K562 (cell line): ENCODE data around the gene ACKR2. TPM values are rescaled to one million over a fixed set of nuclear protein-coding genes. Genes with fewer than 3 reads are reported as not detected.

ENCODE experiments used
- CREB1 ChIP-seq, 2 experiments: sonication (generic) in 1 of 2; formaldehyde crosslinking in 1 of 2; IDR thresholded peaks; 2 replicates each; pipeline versions ENCODE4 v1.6.1 to v1.8.0; 2012 to 2022; ENCODE audit warnings: inconsistent platforms in 1 of 2, mild to moderate bottlenecking in 1 of 2, missing genetic modification reagents in 1 of 2, moderate library complexity in 1 of 2
- LARP7 ChIP-seq: fragments of 450-650 bp; IDR thresholded peaks from 2 replicates; pipeline ENCODE4 v1.6.1; 2016
- PTRF ChIP-seq: fragments of 450-650 bp; IDR thresholded peaks from 2 replicates; pipeline ENCODE4 v1.6.1; 2016; ENCODE audit warnings: mild to moderate bottlenecking, missing genetic modification characterization, missing compliant biosample characterization
- SPI1 ChIP-seq: IDR thresholded peaks from 2 replicates; pipeline ENCODE4 v1.6.1; 2011; ENCODE audit warnings: low read depth, low read length, control low read depth, borderline replicate concordance
- TCF3 ChIP-seq: sonication (generic); formaldehyde crosslinking; IDR thresholded peaks from 2 replicates; pipeline ENCODE4 v1.4.0; 2020; ENCODE audit warnings: mild to moderate bottlenecking, missing genetic modification reagents
- ZNF23 ChIP-seq: fragments of 250-450 bp; sonication (Bioruptor Pico); IDR thresholded peaks from 2 replicates; pipeline ENCODE4 v1.4.0; 2020; ENCODE audit warnings: mild to moderate bottlenecking
- ZNF830 ChIP-seq: fragments of 250-450 bp; sonication (Bioruptor Pico); IDR thresholded peaks from 2 replicates; pipeline ENCODE4 v1.5.0; 2021; ENCODE audit warnings: mild to moderate bottlenecking
- polyA plus RNA-seq, 8 experiments: library from polyadenylated mRNA; depleted of rRNA in 4 of 8; stranded (reverse) in 5 of 8; unstranded in 3 of 8; fragments of >200 nt; fragmentation: Nextera tagmentation in 2 of 8; fragmentation: Illumina TruSeq in 1 of 8; extraction: Ambion mirVana in 2 of 8; extraction: Trizol in 1 of 8; gene quantifications; 2 replicates each; pipeline versions ENCODE4 v1.2.1 to v1.2.3, GENCODE V29; 2011 to 2014; ENCODE audit warnings: inconsistent platforms in 1 of 8, missing spikeins in 1 of 8
- total RNA-seq, 7 experiments: library from RNA; depleted of rRNA in 6 of 7; stranded (reverse); fragments of >200 nt in 6 of 7; fragmentation: Illumina TruSeq in 2 of 7; extraction: Trizol in 2 of 7; gene quantifications; 2 replicates each; pipeline versions ENCODE4 v1.2.1 to v1.2.3, GENCODE V29; 2011 to 2021; ENCODE audit warnings: low replicate concordance in 1 of 7
- TF ChIP-seq, protein P1 (sequence below), 2 experiments: fragments of 450-650 bp in 1 of 2; sonication (generic) in 1 of 2; formaldehyde crosslinking in 1 of 2; IDR thresholded peaks; 2 replicates each; pipeline versions ENCODE4 v1.7.1 to v1.9.0; 2016 to 2022; ENCODE audit warnings: inconsistent platforms in 1 of 2, mild to moderate bottlenecking in 1 of 2, missing genetic modification reagents in 1 of 2
- TF ChIP-seq, protein P2 (sequence below): fragments of 250-450 bp; sonication (Bioruptor Pico); IDR thresholded peaks from 2 replicates; pipeline ENCODE4 v1.4.0; 2020
- TF ChIP-seq, protein P3 (sequence below): sonication (generic); formaldehyde crosslinking; IDR thresholded peaks from 2 replicates; pipeline ENCODE4 v1.8.1; 2022; ENCODE audit warnings: missing genetic modification reagents
- TF ChIP-seq, protein P4 (sequence below): sonication (generic); formaldehyde crosslinking; IDR thresholded peaks from 2 replicates; pipeline ENCODE4 v1.9.0; 2022; ENCODE audit warnings: mild to moderate bottlenecking, missing genetic modification reagents

Gene ACKR2
- total and polyA plus RNA-seq, 9 of the 15 experiments (the other 6 are each of a cell fraction or from before 2014, with no cell fraction given): 0.03 to 0.69 (median 0.25) TPM; not detected in 1

DNA sequence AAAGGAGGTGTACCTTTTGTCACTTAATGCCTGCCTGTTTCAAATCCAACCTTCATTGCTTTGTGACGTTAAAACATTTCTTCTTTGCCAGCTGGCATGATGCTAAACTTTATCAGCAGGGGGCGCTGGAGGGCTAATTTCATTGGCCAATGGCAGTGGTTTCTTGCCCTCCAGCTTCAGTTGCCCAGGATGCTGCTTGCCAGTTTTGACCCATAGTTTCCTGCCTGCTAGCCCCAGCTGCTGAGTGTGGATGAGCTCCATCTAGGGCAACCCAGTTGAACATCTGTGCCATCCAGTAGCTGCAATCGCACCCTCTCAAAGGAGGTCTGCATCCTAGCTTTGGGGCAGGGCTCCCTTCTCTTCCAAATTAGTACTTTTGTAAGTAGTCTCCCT lies 22.1 kb downstream of the ACKR2 start (continued):
- TF ChIP-seq ZNF830 (0 out of 2 replicates have a peak, but pooled peaks have one; percentile 42), CREB1 (IDR thresholded peaks at IDR 0.05) (no peak), CREB1 (CRISPR knock-in tag; IDR thresholded peaks at IDR 0.05) (peak; percentile 62; the same call in 1 of the 2 replicates), ZNF23 (CRISPR knock-in tag) (no peak), TCF3 (no peak), LARP7 (no peak), PTRF (no peak), SPI1 (no peak)
- TF ChIP-seq, protein P1, sequence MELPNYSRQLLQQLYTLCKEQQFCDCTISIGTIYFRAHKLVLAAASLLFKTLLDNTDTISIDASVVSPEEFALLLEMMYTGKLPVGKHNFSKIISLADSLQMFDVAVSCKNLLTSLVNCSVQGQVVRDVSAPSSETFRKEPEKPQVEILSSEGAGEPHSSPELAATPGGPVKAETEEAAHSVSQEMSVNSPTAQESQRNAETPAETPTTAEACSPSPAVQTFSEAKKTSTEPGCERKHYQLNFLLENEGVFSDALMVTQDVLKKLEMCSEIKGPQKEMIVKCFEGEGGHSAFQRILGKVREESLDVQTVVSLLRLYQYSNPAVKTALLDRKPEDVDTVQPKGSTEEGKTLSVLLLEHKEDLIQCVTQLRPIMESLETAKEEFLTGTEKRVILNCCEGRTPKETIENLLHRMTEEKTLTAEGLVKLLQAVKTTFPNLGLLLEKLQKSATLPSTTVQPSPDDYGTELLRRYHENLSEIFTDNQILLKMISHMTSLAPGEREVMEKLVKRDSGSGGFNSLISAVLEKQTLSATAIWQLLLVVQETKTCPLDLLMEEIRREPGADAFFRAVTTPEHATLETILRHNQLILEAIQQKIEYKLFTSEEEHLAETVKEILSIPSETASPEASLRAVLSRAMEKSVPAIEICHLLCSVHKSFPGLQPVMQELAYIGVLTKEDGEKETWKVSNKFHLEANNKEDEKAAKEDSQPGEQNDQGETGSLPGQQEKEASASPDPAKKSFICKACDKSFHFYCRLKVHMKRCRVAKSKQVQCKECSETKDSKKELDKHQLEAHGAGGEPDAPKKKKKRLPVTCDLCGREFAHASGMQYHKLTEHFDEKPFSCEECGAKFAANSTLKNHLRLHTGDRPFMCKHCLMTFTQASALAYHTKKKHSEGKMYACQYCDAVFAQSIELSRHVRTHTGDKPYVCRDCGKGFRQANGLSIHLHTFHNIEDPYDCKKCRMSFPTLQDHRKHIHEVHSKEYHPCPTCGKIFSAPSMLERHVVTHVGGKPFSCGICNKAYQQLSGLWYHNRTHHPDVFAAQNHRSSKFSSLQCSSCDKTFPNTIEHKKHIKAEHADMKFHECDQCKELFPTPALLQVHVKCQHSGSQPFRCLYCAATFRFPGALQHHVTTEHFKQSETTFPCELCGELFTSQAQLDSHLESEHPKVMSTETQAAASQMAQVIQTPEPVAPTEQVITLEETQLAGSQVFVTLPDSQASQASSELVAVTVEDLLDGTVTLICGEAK (IDR thresholded peaks at IDR 0.05): no peak
- TF ChIP-seq, protein P1 (CRISPR knock-in tag; IDR thresholded peaks at IDR 0.05): no peak
- TF ChIP-seq, protein P2, sequence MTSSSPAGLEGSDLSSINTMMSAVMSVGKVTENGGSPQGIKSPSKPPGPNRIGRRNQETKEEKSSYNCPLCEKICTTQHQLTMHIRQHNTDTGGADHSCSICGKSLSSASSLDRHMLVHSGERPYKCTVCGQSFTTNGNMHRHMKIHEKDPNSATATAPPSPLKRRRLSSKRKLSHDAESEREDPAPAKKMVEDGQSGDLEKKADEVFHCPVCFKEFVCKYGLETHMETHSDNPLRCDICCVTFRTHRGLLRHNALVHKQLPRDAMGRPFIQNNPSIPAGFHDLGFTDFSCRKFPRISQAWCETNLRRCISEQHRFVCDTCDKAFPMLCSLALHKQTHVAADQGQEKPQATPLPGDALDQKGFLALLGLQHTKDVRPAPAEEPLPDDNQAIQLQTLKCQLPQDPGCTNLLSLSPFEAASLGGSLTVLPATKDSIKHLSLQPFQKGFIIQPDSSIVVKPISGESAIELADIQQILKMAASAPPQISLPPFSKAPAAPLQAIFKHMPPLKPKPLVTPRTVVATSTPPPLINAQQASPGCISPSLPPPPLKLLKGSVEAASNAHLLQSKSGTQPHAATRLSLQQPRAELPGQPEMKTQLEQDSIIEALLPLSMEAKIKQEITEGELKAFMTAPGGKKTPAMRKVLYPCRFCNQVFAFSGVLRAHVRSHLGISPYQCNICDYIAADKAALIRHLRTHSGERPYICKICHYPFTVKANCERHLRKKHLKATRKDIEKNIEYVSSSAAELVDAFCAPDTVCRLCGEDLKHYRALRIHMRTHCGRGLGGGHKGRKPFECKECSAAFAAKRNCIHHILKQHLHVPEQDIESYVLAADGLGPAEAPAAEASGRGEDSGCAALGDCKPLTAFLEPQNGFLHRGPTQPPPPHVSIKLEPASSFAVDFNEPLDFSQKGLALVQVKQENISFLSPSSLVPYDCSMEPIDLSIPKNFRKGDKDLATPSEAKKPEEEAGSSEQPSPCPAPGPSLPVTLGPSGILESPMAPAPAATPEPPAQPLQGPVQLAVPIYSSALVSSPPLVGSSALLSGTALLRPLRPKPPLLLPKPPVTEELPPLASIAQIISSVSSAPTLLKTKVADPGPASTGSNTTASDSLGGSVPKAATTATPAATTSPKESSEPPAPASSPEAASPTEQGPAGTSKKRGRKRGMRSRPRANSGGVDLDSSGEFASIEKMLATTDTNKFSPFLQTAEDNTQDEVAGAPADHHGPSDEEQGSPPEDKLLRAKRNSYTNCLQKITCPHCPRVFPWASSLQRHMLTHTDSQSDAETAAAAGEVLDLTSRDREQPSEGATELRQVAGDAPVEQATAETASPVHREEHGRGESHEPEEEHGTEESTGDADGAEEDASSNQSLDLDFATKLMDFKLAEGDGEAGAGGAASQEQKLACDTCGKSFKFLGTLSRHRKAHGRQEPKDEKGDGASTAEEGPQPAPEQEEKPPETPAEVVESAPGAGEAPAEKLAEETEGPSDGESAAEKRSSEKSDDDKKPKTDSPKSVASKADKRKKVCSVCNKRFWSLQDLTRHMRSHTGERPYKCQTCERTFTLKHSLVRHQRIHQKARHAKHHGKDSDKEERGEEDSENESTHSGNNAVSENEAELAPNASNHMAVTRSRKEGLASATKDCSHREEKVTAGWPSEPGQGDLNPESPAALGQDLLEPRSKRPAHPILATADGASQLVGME (CRISPR knock-in tag): no peak
- TF ChIP-seq, protein P3, sequence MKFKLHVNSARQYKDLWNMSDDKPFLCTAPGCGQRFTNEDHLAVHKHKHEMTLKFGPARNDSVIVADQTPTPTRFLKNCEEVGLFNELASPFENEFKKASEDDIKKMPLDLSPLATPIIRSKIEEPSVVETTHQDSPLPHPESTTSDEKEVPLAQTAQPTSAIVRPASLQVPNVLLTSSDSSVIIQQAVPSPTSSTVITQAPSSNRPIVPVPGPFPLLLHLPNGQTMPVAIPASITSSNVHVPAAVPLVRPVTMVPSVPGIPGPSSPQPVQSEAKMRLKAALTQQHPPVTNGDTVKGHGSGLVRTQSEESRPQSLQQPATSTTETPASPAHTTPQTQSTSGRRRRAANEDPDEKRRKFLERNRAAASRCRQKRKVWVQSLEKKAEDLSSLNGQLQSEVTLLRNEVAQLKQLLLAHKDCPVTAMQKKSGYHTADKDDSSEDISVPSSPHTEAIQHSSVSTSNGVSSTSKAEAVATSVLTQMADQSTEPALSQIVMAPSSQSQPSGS (CRISPR knock-in tag): no peak
- TF ChIP-seq, protein P4, sequence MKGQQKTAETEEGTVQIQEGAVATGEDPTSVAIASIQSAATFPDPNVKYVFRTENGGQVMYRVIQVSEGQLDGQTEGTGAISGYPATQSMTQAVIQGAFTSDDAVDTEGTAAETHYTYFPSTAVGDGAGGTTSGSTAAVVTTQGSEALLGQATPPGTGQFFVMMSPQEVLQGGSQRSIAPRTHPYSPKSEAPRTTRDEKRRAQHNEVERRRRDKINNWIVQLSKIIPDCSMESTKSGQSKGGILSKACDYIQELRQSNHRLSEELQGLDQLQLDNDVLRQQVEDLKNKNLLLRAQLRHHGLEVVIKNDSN (CRISPR knock-in tag): no peak
